Immature natural killer cell (primary cell): Measurements from ENCODE around the gene DRAM1. TPM values are rescaled to one million over a fixed set of nuclear protein-coding genes. Genes with fewer than 3 reads are reported as not detected.
"Not testable (repeated sequence)": the region's sequence is repeated elsewhere in the genome, so short reads cannot be mapped to it uniquely, and the experiment has no call there.

Experiments used
- DNase-seq, 3 donors: peaks; one replicate each; pipeline ENCODE4 v3.0.0; 2022; ENCODE audit warnings: mixed read lengths in 1 of 3
- H3K27ac Mint-ChIP-seq, 6 donors: one replicate each; pipeline ENCODE4 v1.8.0; 2020; ENCODE audit warnings: mixed read lengths in 6 of 6, mild to moderate bottlenecking in 5 of 6, inconsistent platforms in 4 of 6, moderate library complexity in 3 of 6
- H3K27me3 Mint-ChIP-seq, 3 donors: one replicate each; pipeline ENCODE4 v1.8.0; 2020 to 2021; ENCODE audit warnings: low read depth in 3 of 3, mild to moderate bottlenecking in 3 of 3, mixed read lengths in 3 of 3, moderate library complexity in 3 of 3, inconsistent platforms in 1 of 3
- H3K36me3 Mint-ChIP-seq, 3 donors: one replicate each; pipeline ENCODE4 v1.8.0; 2020; ENCODE audit warnings: mixed read lengths in 3 of 3, inconsistent platforms in 2 of 3, mild to moderate bottlenecking in 2 of 3
- H3K4me1 Mint-ChIP-seq, 2 donors: one replicate each; pipeline ENCODE4 v1.8.0; 2020; ENCODE audit warnings: inconsistent platforms in 2 of 2, mild to moderate bottlenecking in 2 of 2, mixed read lengths in 2 of 2, moderate library complexity in 1 of 2
- H3K4me3 Mint-ChIP-seq, 5 donors: one replicate each; pipeline ENCODE4 v1.8.0; 2020; ENCODE audit warnings: mild to moderate bottlenecking in 5 of 5, mixed read lengths in 5 of 5, inconsistent platforms in 3 of 5, moderate library complexity in 3 of 5
- H3K9me3 Mint-ChIP-seq, 6 donors: one replicate each; pipeline ENCODE4 v1.8.0; 2020; ENCODE audit warnings: mild to moderate bottlenecking in 6 of 6, mixed read lengths in 6 of 6, inconsistent platforms in 4 of 6, moderate library complexity in 3 of 6
- polyA plus RNA-seq, 3 donors: library from polyadenylated mRNA; unstranded; fragments of 300-500 nt; fragmentation: Illumina TruSeq; gene quantifications; one replicate each; pipeline ENCODE4 v1.2.3, GENCODE V29; 2021

The DRAM1 gene
- polyA plus RNA-seq, 3 donors from 2014 or later, result 2.1 to 7.6 (median 4.1) TPM

- Mint-ChIP-seq H3K4me3 (no peak overlapping the region), H3K4me1 (peaks cover 1 to 12% of the 10 kb centered on the region in 2 donors), H3K9me3 (no peaks in the 10 kb centered on the region), H3K36me3 (no peaks in the 10 kb centered on the region), H3K27ac (peak overlapping the region in 2 of 6 donors; percentile 7 to 42), H3K27me3 (peaks cover 0 to 3% (median 0%) of the 10 kb centered on the region in 3 donors)
- no peak for DNase-seq
Observed at GRCh38 chr12:101850199-101850598, 27.2 kb upstream of the DRAM1 start.

GRCh38 chr12:101852998-101853397 is 24.4 kb upstream of the DRAM1 start:
- Mint-ChIP-seq H3K4me1 (peaks cover 1 to 20% of the 10 kb centered on the region in 2 donors), H3K27ac (no peak overlapping the region), H3K4me3 (no peak overlapping the region), H3K9me3 (no peaks in the 10 kb centered on the region), H3K27me3 (peaks cover 0 to 3% (median 0%) of the 10 kb centered on the region in 3 donors), H3K36me3 (no peaks in the 10 kb centered on the region)
- no peak for DNase-seq

GRCh38 chr12:101854747-101855146 is 22.6 kb upstream of the DRAM1 start:
- no peak overlapping the region for H3K4me3 Mint-ChIP-seq
- H3K27ac Mint-ChIP-seq, result no peak overlapping the region
- H3K36me3 Mint-ChIP-seq, result no peaks in the 10 kb centered on the region

GRCh38 chr12:101855364-101855884 is 22.0 kb upstream of the DRAM1 start:
- Mint-ChIP-seq H3K27ac (no peak overlapping the region), H3K4me1 (peaks cover 1 to 20% of the 10 kb centered on the region in 2 donors), H3K9me3 (no peaks in the 10 kb centered on the region), H3K36me3 (no peaks in the 10 kb centered on the region), H3K4me3 (no peak overlapping the region), H3K27me3 (peaks cover 0 to 2% (median 0%) of the 10 kb centered on the region in 3 donors)
- DNase-seq, result no peak

More at GRCh38 chr12:101854747-101855146, 22.6 kb upstream of the DRAM1 start:
- H3K9me3 Mint-ChIP-seq, result no peaks in the 10 kb centered on the region
- no peak for DNase-seq
- H3K27me3 Mint-ChIP-seq, result peaks cover 0 to 3% (median 0%) of the 10 kb centered on the region in 3 donors
- peaks cover 1 to 20% of the 10 kb centered on the region in 2 donors for H3K4me1 Mint-ChIP-seq

GRCh38 chr12:101855976-101856375 is 21.4 kb upstream of the DRAM1 start:
- DNase-seq, result no peak
- Mint-ChIP-seq H3K27me3 (no peaks in the 10 kb centered on the region), H3K4me3 (no peak overlapping the region), H3K4me1 (peaks cover 1 to 20% of the 10 kb centered on the region in 2 donors), H3K36me3 (no peaks in the 10 kb centered on the region), H3K9me3 (no peaks in the 10 kb centered on the region), H3K27ac (no peak overlapping the region)

- DNase-seq, H3K9me3 Mint-ChIP-seq, H3K4me3 Mint-ChIP-seq, H3K27me3 Mint-ChIP-seq, H3K36me3 Mint-ChIP-seq, H3K27ac Mint-ChIP-seq: not testable (repeated sequence)
- H3K4me1 Mint-ChIP-seq, result peaks cover 1 to 20% of the 10 kb centered on the region in 2 donors
Observed at GRCh38 chr12:101856614-101857013, 20.8 kb upstream of the DRAM1 start.

GRCh38 chr12:101857043-101857558 is 20.3 kb upstream of the DRAM1 start:
- DNase-seq, result no peak
- no peak overlapping the region for H3K27ac Mint-ChIP-seq
- no peaks in the 10 kb centered on the region for H3K27me3 Mint-ChIP-seq
- no peak overlapping the region for H3K4me3 Mint-ChIP-seq
- H3K36me3 Mint-ChIP-seq, result no peaks in the 10 kb centered on the region
- H3K4me1 Mint-ChIP-seq, result peaks cover 1 to 20% of the 10 kb centered on the region in 2 donors
- H3K9me3 Mint-ChIP-seq, result no peaks in the 10 kb centered on the region

GRCh38 chr12:101858361-101858760 is 19.0 kb upstream of the DRAM1 start:
- H3K27me3 Mint-ChIP-seq, result no peaks in the 10 kb centered on the region
- no peaks in the 10 kb centered on the region for H3K36me3 Mint-ChIP-seq
- H3K4me1 Mint-ChIP-seq, result peaks cover 1 to 20% of the 10 kb centered on the region in 2 donors
- H3K27ac Mint-ChIP-seq, result no peak overlapping the region
- no peak for DNase-seq
- no peaks in the 10 kb centered on the region for H3K9me3 Mint-ChIP-seq
- no peak overlapping the region for H3K4me3 Mint-ChIP-seq

GRCh38 chr12:101859664-101860607 is 17.4 kb upstream of the DRAM1 start:
- Mint-ChIP-seq H3K36me3 (no peaks in the 10 kb centered on the region), H3K27me3 (peaks cover 0 to 1% (median 0%) of the 10 kb centered on the region in 3 donors), H3K9me3 (peaks cover 0 to under 1% (median 0%) of the 10 kb centered on the region in 6 donors), H3K4me1 (peaks cover 1 to 11% of the 10 kb centered on the region in 2 donors), H3K4me3 (no peak overlapping the region), H3K27ac (no peak overlapping the region)
- DNase-seq, result no peak

GRCh38 chr12:101861688-101862087 is 15.7 kb upstream of the DRAM1 start:
- not testable (repeated sequence) for H3K27me3 Mint-ChIP-seq, H3K27ac Mint-ChIP-seq, H3K4me1 Mint-ChIP-seq, DNase-seq, H3K36me3 Mint-ChIP-seq, H3K9me3 Mint-ChIP-seq, H3K4me3 Mint-ChIP-seq

GRCh38 chr12:101862245-101862644 is 15.1 kb upstream of the DRAM1 start:
- DNase-seq, result no peak
- H3K27ac Mint-ChIP-seq, result no peak overlapping the region
- no peaks in the 10 kb centered on the region for H3K4me1 Mint-ChIP-seq
- peaks cover 0 to 2% (median 0%) of the 10 kb centered on the region in 6 donors for H3K9me3 Mint-ChIP-seq
- H3K36me3 Mint-ChIP-seq, result no peaks in the 10 kb centered on the region
- H3K27me3 Mint-ChIP-seq, result peaks cover 0 to 2% (median 0%) of the 10 kb centered on the region in 3 donors
- H3K4me3 Mint-ChIP-seq, result no peak overlapping the region

- Mint-ChIP-seq H3K36me3 (no peaks in the 10 kb centered on the region), H3K4me3 (no peak overlapping the region), H3K27me3 (peaks cover 0 to 3% (median 2%) of the 10 kb centered on the region in 3 donors), H3K9me3 (peaks cover 0 to 2% (median 0%) of the 10 kb centered on the region in 6 donors), H3K27ac (no peak overlapping the region), H3K4me1 (no peaks in the 10 kb centered on the region)
- no peak for DNase-seq
Observed at GRCh38 chr12:101863981-101864380, 13.4 kb upstream of the DRAM1 start.

- Mint-ChIP-seq H3K36me3 (no peaks in the 10 kb centered on the region), H3K4me3 (no peak overlapping the region), H3K27me3 (peaks cover 0 to 3% (median 2%) of the 10 kb centered on the region in 3 donors), H3K9me3 (peaks cover 0 to 2% (median 0%) of the 10 kb centered on the region in 6 donors), H3K4me1 (no peaks in the 10 kb centered on the region), H3K27ac (no peak overlapping the region)
- DNase-seq, result no peak
Observed at GRCh38 chr12:101866615-101867373, 10.6 kb upstream of the DRAM1 start.
